Activated CD4-positive, alpha-beta T cell treated with anti-CD3 and anti-CD28 coated beads, Interleukin-2, amount 10 ng/mL, durations not matched to agents 7 days and 5 days (primary cell): ENCODE measurements around the gene MYL6B. TPM values are rescaled to one million over a fixed set of nuclear protein-coding genes. Genes with fewer than 3 reads are reported as not detected.
"Not testable (repeated sequence)": the region's sequence is repeated elsewhere in the genome, so short reads cannot be mapped to it uniquely, and the experiment has no call there.

Source experiments
- CTCF ChIA-PET: fragments of 350-600 bp; sonication (Branson Sonifier 250); formaldehyde crosslinking; loops from one replicate; lab custom pipeline; 2021; ENCODE audit warnings: antibody characterized with exemption; lab: Charles Lee
- POLR2A ChIA-PET: fragments of 350-600 bp; sonication (Branson Sonifier 250); formaldehyde crosslinking; loops from one replicate; lab custom pipeline; 2021; ENCODE audit warnings: antibody characterized with exemption; lab: Charles Lee
- DNase-seq: peaks from one replicate; pipeline ENCODE4 v3.0.0-alpha.2; 2020
- H3K27ac Mint-ChIP-seq: one replicate; pipeline ENCODE4 v1.8.0; 2021; ENCODE audit warnings: mild to moderate bottlenecking, moderate library complexity, mixed read lengths
- H3K27me3 Mint-ChIP-seq: one replicate; pipeline ENCODE4 v1.8.0; 2021; ENCODE audit warnings: mixed read lengths
- H3K36me3 Mint-ChIP-seq: one replicate; pipeline ENCODE4 v1.8.0; 2021; ENCODE audit warnings: low read depth, mixed read lengths
- H3K4me1 Mint-ChIP-seq: one replicate; pipeline ENCODE4 v1.8.0; 2021; ENCODE audit warnings: mixed read lengths
- H3K4me3 Mint-ChIP-seq: one replicate; pipeline ENCODE4 v1.8.0; 2021; ENCODE audit warnings: mild to moderate bottlenecking, moderate library complexity, mixed read lengths
- H3K9me3 Mint-ChIP-seq: one replicate; pipeline ENCODE4 v1.8.0; 2021; ENCODE audit warnings: mixed read lengths
- total RNA-seq, 2 experiments: library from RNA; stranded (reverse); gene quantifications; one replicate each; pipeline ENCODE4 v1.2.3, GENCODE V29; 2021

MYL6B gene
- total RNA-seq, 2 experiments from 2014 or later = 56.6 to 63.4 TPM

DNA sequence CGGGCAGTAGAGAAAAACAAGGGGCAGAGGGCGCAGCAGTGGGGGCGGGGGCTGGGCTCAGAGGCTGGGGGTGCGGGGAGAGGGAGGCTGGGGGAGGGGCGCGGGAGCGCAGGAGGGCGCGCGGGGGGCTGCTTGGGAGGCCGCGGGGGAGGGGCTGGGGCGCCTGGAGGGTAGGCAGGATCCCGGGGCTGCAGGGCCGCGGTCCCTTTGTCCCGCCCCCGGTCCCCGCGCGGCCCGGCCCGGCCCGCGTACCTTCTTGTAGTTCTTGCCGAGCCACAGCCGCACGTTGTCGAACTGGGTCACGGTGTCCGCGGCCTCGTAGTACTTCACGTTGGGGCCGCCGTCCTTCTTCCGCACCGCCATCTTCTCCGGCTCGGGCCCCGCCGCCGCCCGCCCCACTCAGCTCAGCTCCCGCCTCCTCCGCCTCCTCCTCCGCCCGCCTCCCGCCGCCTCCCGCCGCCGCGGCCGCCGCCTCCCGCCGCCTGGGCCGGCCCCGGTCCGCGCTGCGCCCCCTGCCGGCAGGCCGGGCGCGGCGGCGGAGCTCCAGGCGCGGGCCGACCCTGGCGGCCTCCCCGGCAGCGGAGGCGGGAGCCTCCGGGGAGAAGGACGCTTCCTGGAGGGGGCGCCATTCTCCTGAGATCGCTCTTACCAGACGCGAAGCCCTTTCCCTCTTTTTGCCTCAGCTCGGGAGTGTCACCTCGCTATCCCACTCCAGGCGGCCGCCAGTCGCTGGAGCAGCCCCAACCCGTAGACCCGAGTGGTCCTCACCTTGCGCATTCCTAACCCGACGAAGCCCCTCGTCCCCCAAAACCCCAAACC lies 36.9 kb downstream of the MYL6B start, which contains the start of gene SMARCC2:
SMARCC2 (minus strand) TSS at position 385 of the 819 bp plus-strand sequence; CDS start at position 363, 22 bp downstream.
- POLR2A ChIA-PET = interaction anchor here (0.6 to 1.4 kb wide), 5 partner anchors 31 to 85 kb away, joined by 3 to 5 read pairs (median 4); partner anchors contain the start of genes ESYT1, MYL6, PA2G4 and RNF41
- peaks cover 39% of the 10 kb centered on the region for H3K36me3 Mint-ChIP-seq
- H3K27me3 Mint-ChIP-seq = no peaks in the 10 kb centered on the region
- peaks cover 58% of the 10 kb centered on the region for H3K4me1 Mint-ChIP-seq
- CTCF ChIA-PET = interaction anchor here (0.5 to 6.7 kb wide), 76 partner anchors 9 to 813 kb away, joined by 3 to 99 read pairs (median 5); partner anchors contain the start of genes ANKRD52, CNPY2, DNAJC14 and ESYT1
- no peaks in the 10 kb centered on the region for H3K9me3 Mint-ChIP-seq
- peak within 1 kb of the TSS; percentile 93 for H3K27ac Mint-ChIP-seq
- H3K4me3 Mint-ChIP-seq = peak within 1 kb of the TSS; percentile 90
- peak; percentile 86 for DNase-seq

GRCh38 chr12:56189918-56190694 lies 37.7 kb downstream of the MYL6B start:
- peaks cover 33% of the 10 kb centered on the region for H3K36me3 Mint-ChIP-seq
- H3K9me3 Mint-ChIP-seq = no peaks in the 10 kb centered on the region
- H3K4me3 Mint-ChIP-seq = peak overlapping the region; percentile 84
- peaks cover 55% of the 10 kb centered on the region for H3K4me1 Mint-ChIP-seq
- POLR2A ChIA-PET = interaction anchor here (0.6 to 1.4 kb wide), 5 partner anchors 32 to 86 kb away, joined by 3 to 5 read pairs (median 4); partner anchors contain the start of genes ESYT1, MYL6, PA2G4 and RNF41
- H3K27me3 Mint-ChIP-seq = no peaks in the 10 kb centered on the region
- CTCF ChIA-PET = interaction anchor here (0.5 to 6.7 kb wide), 63 partner anchors 10 to 813 kb away, joined by 3 to 99 read pairs (median 5); partner anchors contain the start of genes ANKRD52, CNPY2, DNAJC14 and ESYT1
- DNase-seq = peak; percentile 73
- H3K27ac Mint-ChIP-seq = peak overlapping the region; percentile 93

GRCh38 chr12:56190695-56191155 lies 38.3 kb downstream of the MYL6B start:
- POLR2A ChIA-PET = no interaction called here
- CTCF ChIA-PET = interaction anchor here (0.7 to 6.7 kb wide), 13 partner anchors 13 to 453 kb away, joined by 3 to 99 read pairs (median 14); partner anchors contain the start of genes ANKRD52, ESYT1, MYL6 and RNF41
- Mint-ChIP-seq H3K36me3 (peaks cover 29% of the 10 kb centered on the region), H3K4me1 (peaks cover 54% of the 10 kb centered on the region), H3K9me3 (no peaks in the 10 kb centered on the region), H3K27me3 (no peaks in the 10 kb centered on the region), H3K4me3 (peak overlapping the region; percentile 84), H3K27ac (peak overlapping the region; percentile 93)
- DNase-seq = no peak

DNA sequence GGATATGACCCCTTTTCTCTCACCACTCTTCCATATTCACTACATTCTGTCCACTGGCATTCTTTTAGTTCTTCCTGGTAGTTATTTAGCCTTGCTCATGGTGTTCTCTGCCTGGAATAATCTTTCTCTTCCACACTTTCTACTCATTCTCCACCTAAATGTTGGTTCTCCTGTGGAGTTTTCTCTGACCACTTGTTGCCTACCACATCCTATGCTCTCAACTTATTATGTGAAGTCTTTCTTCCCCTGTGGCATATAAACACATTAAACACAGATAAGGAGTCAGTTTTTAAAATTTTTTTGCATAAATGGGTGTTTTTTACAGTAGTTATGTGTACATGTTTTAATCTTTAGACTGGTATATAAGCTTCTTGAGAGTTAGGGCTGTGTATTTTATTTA lies 40.2 kb downstream of the MYL6B start:
- no peaks in the 10 kb centered on the region for H3K9me3 Mint-ChIP-seq
- no peak overlapping the region for H3K4me3 Mint-ChIP-seq
- no peak for DNase-seq
- peaks cover 40% of the 10 kb centered on the region for H3K4me1 Mint-ChIP-seq
- CTCF ChIA-PET = interaction anchor here (0.9 to 6.7 kb wide), 7 partner anchors 11 to 272 kb away, joined by 3 to 99 read pairs (median 3); partner anchors contain the start of gene ANKRD52
- peaks cover 15% of the 10 kb centered on the region for H3K36me3 Mint-ChIP-seq
- no peak overlapping the region for H3K27ac Mint-ChIP-seq
- POLR2A ChIA-PET = no interaction called here
- no peaks in the 10 kb centered on the region for H3K27me3 Mint-ChIP-seq

GRCh38 chr12:56193025-56193578 lies 40.7 kb downstream of the MYL6B start:
- peak; percentile 90 for DNase-seq
- CTCF ChIA-PET = interaction anchor here (1.4 to 6.7 kb wide), 2 partner anchors 10 to 75 kb away, joined by 3 to 99 read pairs; no protein-coding TSS in a partner anchor
- POLR2A ChIA-PET = no interaction called here
- Mint-ChIP-seq H3K27ac (peak overlapping the region; percentile 60), H3K27me3 (no peaks in the 10 kb centered on the region), H3K4me3 (no peak overlapping the region), H3K4me1 (peaks cover 35% of the 10 kb centered on the region), H3K9me3 (no peaks in the 10 kb centered on the region), H3K36me3 (peaks cover 14% of the 10 kb centered on the region)

DNA sequence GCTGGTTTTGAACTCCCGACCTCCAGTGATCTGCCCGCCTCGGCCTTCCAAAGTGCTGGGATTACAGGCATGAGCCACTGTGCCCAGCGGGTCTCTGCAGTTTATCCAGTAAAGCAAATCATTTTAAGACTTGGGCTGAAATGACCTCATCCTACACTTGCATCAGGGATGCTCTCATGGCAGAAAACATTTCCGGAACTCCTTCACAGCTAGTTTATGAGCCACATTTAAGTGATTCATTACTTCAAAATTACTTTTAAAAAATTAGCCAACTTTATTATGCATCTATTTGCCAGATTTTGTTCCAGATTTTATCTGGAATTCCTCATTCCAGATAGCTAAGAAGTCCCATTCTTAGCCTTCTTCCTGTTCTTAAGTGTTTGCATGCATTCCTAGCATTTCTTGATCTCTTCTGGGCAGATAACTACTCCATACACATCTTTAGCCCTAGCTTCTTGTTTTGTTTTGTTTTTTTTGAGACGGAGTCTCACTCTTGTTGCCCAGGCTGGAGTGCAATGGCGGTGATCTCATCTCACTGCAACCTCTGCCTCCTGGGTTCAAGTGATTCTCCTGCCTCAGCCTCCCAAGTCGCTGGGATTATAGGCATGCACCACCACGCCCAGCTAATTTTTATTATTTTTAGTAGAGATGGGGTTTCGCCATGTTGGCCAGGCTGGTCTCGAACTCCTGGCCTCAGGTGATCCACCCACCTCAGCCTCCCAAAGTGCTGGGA lies 44.6 kb downstream of the MYL6B start:
- not testable (repeated sequence) for H3K27me3 Mint-ChIP-seq, H3K36me3 Mint-ChIP-seq, DNase-seq, H3K9me3 Mint-ChIP-seq, H3K27ac Mint-ChIP-seq, H3K4me3 Mint-ChIP-seq
- ChIA-PET CTCF (interaction anchor here (0.6 to 13.5 kb wide), 12 partner anchors 7 to 1308 kb away, joined by 3 to 99 read pairs (median 3); partner anchors contain the start of genes RNF41, SMARCC2 and ZC3H10), POLR2A (interaction anchor here (0.6 kb wide), 1 partner anchor 251 kb away, joined by 3 read pairs; no protein-coding TSS in a partner anchor)
- H3K4me1 Mint-ChIP-seq = peaks cover 14% of the 10 kb centered on the region

GRCh38 chr12:56197921-56198635 lies 45.7 kb downstream of the MYL6B start:
- no peak for DNase-seq
- H3K27ac Mint-ChIP-seq = no peak overlapping the region
- no peak overlapping the region for H3K4me3 Mint-ChIP-seq
- ChIA-PET POLR2A (no interaction called here), CTCF (interaction anchor here (1.0 to 13.5 kb wide), 4 partner anchors 8 to 81 kb away, joined by 3 to 99 read pairs (median 5); partner anchors contain the start of gene SMARCC2)
- H3K9me3 Mint-ChIP-seq = no peaks in the 10 kb centered on the region
- H3K27me3 Mint-ChIP-seq = no peaks in the 10 kb centered on the region
- peaks cover 9% of the 10 kb centered on the region for H3K36me3 Mint-ChIP-seq
- H3K4me1 Mint-ChIP-seq = peaks cover 7% of the 10 kb centered on the region

GRCh38 chr12:56198836-56199235 lies 46.4 kb downstream of the MYL6B start:
- POLR2A ChIA-PET = no interaction called here
- H3K27me3 Mint-ChIP-seq = no peaks in the 10 kb centered on the region
- H3K36me3 Mint-ChIP-seq = peaks cover 4% of the 10 kb centered on the region
- DNase-seq = no peak
- H3K4me1 Mint-ChIP-seq = peaks cover 2% of the 10 kb centered on the region
- H3K9me3 Mint-ChIP-seq = no peaks in the 10 kb centered on the region
- no peak overlapping the region for H3K4me3 Mint-ChIP-seq
- H3K27ac Mint-ChIP-seq = no peak overlapping the region
- CTCF ChIA-PET = interaction anchor here (13.5 kb wide), 1 partner anchor 9 kb away, joined by 99 read pairs; the partner anchor contains the start of gene SMARCC2

- H3K27ac Mint-ChIP-seq = no peak overlapping the region
- peaks cover 14% of the 10 kb centered on the region for H3K36me3 Mint-ChIP-seq
- H3K4me3 Mint-ChIP-seq = no peak overlapping the region
- DNase-seq = no peak
- no peaks in the 10 kb centered on the region for H3K4me1 Mint-ChIP-seq
- H3K27me3 Mint-ChIP-seq = no peaks in the 10 kb centered on the region
- CTCF ChIA-PET = interaction anchor here (0.8 to 13.5 kb wide), 7 partner anchors 9 to 261 kb away, joined by 3 to 99 read pairs (median 4); partner anchors contain the start of genes SMARCC2 and ZC3H10
- POLR2A ChIA-PET = no interaction called here
- no peaks in the 10 kb centered on the region for H3K9me3 Mint-ChIP-seq
These were observed 50.0 kb downstream of the MYL6B start for GRCh38 chr12:56202366-56202765.

GRCh38 chr12:56202838-56203237 lies 50.5 kb downstream of the MYL6B start:
- ChIA-PET CTCF (interaction anchor here (0.8 to 13.5 kb wide), 6 partner anchors 8 to 261 kb away, joined by 3 to 99 read pairs (median 4); partner anchors contain the start of genes SMARCC2 and ZC3H10), POLR2A (no interaction called here)
- no peaks in the 10 kb centered on the region for H3K9me3 Mint-ChIP-seq
- no peaks in the 10 kb centered on the region for H3K4me1 Mint-ChIP-seq
- H3K36me3 Mint-ChIP-seq = peaks cover 18% of the 10 kb centered on the region
- no peak for DNase-seq
- no peaks in the 10 kb centered on the region for H3K27me3 Mint-ChIP-seq
- no peak overlapping the region for H3K27ac Mint-ChIP-seq
- H3K4me3 Mint-ChIP-seq = no peak overlapping the region
